Uterus (tissue), 2 donors: Measurements from ENCODE around the gene PRUNE2.

ENCODE experiments used
- POLR2A ChIP-seq, 2 donors: fragments of 450-650 bp; IDR thresholded peaks; one replicate each; pipeline ENCODE4 v1.6.1; 2016; ENCODE audit warnings: antibody characterized with exemption in 2 of 2, mild to moderate bottlenecking in 1 of 2, moderate library complexity in 1 of 2
- TF ChIP-seq, protein P1 (sequence below), 4 experiments: fragments of 200-600 bp in 2 of 4; fragments of 450-650 bp in 2 of 4; sonication (generic) in 2 of 4; IDR thresholded peaks; one replicate each; pipeline ENCODE4 v1.5.1; 2016 to 2019; ENCODE audit warnings: antibody characterized with exemption in 4 of 4, mild to moderate bottlenecking in 2 of 4, moderate library complexity in 1 of 4

DNA sequence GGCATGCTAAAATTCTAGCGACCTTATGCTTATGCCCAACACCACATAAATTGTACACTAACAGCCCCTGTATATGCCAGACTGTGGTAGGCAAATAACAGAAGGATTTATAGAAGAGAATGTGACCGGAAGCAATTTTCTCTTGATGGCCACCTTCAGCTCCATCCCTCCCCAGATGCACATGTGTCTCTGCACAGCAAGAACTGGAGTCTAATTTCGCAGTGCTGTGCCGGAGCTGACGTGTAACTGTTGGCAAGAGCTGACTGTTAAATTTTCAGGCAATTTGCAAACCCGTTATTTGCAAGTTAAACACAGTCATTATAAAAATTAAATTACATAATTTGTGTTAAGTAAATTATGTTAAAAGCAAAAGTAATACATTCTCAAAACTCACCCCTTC, 93.3 kb downstream of the PRUNE2 start:
- TF ChIP-seq, protein P1, sequence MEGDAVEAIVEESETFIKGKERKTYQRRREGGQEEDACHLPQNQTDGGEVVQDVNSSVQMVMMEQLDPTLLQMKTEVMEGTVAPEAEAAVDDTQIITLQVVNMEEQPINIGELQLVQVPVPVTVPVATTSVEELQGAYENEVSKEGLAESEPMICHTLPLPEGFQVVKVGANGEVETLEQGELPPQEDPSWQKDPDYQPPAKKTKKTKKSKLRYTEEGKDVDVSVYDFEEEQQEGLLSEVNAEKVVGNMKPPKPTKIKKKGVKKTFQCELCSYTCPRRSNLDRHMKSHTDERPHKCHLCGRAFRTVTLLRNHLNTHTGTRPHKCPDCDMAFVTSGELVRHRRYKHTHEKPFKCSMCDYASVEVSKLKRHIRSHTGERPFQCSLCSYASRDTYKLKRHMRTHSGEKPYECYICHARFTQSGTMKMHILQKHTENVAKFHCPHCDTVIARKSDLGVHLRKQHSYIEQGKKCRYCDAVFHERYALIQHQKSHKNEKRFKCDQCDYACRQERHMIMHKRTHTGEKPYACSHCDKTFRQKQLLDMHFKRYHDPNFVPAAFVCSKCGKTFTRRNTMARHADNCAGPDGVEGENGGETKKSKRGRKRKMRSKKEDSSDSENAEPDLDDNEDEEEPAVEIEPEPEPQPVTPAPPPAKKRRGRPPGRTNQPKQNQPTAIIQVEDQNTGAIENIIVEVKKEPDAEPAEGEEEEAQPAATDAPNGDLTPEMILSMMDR (IDR thresholded peaks at IDR 0.05), result no peak
- TF ChIP-seq POLR2A (IDR thresholded peaks at IDR 0.05), result no peak
